SH-SY5Y (cell line): ENCODE data around the gene ZEB2.

Source experiments
- GATA2 ChIP-seq: IDR thresholded peaks from 2 replicates; pipeline ENCODE4 v1.6.1; 2011; ENCODE audit warnings: mild to moderate bottlenecking, low read depth, low read length
- GATA3 ChIP-seq: IDR thresholded peaks from 2 replicates; pipeline ENCODE4 v1.6.1; 2011; ENCODE audit warnings: low read depth, mild to moderate bottlenecking, low read length, moderate library complexity

Gene ZEB2

GRCh38 chr2:144381716-144382115 lies 138.2 kb downstream of the ZEB2 start:
- TF ChIP-seq GATA3, result no peak
- TF ChIP-seq GATA2, result no peak

DNA sequence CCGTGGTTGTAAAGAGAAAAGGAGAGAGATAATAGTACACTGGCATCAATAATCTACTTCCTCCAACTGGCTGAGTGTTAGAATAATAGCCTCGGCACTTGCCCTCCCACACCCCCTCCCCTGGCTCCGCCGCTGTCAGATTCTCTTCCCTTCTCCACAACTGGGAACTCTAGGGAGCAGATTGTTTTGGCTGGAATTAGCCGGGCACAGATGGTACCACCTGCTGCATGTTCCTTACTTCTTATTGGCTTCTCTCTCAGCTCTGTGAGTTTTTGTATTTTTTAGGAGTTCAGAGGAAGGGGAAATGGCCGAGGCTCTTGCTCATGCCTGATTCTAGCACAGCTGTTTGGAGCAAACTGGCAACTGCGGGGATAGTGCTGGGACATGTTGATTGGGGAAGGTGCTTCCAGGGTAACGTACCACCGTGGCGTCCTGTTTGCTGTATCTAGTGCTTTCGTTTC lies 140.0 kb downstream of the ZEB2 start:
- TF ChIP-seq GATA2 (no peak), GATA3 (no peak)

DNA sequence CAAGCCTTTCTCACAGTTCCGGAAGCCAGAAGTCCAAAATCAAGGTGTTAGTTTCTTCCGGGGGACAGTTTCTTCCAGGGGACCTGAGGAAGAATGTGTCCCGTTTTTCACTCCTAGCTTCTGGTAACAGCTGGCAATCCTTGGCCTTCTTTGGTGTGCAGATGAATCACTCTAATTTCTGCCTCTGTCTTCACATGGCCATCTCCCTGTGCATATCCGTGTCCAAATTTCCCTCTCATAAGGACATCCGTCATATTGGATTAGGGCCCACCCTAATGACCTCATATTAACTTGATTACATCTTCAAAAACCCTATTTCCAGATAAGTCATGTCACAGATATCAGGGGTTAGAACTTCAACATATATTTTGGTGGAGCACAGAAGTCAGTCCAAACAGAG lies 141.4 kb downstream of the ZEB2 start:
- no peak for TF ChIP-seq GATA2
- no peak for TF ChIP-seq GATA3

GRCh38 chr2:144377914-144378313 lies 142.0 kb downstream of the ZEB2 start:
- TF ChIP-seq GATA2, result no peak
- TF ChIP-seq GATA3, result no peak

DNA sequence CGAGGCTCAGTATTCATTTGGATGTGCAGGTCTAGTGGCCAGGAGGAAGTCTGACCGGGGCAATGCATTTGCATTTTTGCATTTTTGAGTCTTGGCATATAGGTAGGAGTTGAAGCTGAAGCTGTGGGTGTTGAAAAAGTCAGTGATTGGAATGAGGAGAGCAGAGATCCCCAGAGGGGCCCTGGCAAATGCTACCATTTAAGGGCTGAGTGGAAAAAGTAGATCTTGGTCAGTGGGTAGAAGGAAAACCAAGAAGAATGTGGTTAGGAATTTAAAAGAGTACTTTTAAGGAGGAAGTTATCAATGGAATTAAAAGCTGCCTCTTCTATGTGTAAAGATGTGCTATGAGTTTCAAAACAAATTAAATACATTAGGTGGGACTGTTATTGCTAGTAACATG lies 143.0 kb downstream of the ZEB2 start:
- TF ChIP-seq GATA3 (no peak), GATA2 (no peak)

GRCh38 chr2:144376460-144376859 lies 143.5 kb downstream of the ZEB2 start:
- TF ChIP-seq GATA2 (no peak), GATA3 (no peak)

- TF ChIP-seq GATA2 (no peak), GATA3 (no peak)
Measured at GRCh38 chr2:144374163-144374661, 145.7 kb downstream of the ZEB2 start.

GRCh38 chr2:144372410-144373080 lies 147.4 kb downstream of the ZEB2 start:
- TF ChIP-seq GATA3 (no peak), GATA2 (no peak)

DNA sequence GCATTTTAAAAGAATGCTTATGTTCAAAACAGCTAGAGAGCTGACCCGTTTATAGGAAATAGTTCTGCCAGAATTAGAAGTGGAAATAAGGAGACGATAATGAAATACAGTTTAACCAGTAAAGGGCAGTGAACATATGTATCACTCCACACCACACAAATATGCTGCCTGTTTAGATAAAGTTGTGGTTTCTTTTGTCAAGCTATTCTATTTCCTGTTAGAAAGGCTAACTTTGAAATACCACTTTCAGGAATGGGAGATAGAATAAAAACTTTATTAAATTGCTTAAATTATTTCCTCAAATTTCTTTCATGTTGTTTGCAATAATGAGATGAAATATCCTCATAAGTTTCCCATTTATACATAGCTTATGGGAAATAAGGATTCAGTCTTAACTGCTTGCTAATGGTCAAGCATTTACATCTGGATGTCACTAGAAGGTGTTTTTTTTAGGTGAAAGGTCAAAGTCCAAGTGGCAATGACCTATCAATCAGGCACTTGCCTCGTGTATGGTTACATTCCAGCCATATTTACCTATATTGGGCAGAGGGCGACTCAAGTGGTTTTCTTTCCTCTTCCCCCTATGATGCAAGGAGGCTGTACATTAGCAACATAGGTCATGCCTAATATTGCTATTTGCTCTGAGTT lies 148.9 kb downstream of the ZEB2 start:
- TF ChIP-seq GATA3, result no peak
- no peak for TF ChIP-seq GATA2

GRCh38 chr2:144369416-144369815 lies 150.5 kb downstream of the ZEB2 start:
- TF ChIP-seq GATA3 (no peak), GATA2 (no peak)

DNA sequence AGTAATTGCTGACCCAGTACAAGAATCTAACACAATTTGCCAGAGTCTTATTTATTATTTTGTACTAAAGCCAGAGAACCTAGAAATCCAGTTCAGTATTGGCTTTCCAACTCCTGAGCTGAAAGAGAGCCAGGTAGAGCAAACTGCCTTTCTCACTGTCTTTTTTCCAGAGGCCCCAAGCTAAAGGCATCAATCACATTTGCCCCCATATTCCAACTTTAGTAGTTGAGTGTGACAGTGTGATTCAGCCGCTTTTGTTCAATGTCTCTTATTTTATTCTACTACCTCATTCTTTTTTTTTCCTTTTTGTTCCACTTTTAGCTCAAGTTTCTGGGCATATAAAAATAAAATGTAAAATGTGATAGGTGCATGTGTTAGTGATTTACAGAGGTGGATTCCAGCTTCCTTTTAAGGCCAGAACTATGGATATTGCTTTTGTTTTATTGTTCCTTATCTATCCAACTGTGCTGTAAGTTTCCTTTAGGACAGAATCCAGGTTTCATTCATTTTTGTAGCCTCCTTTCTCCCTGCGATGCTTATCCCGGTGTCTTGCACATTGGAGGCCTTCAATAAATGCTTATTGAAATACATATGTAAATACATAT lies 153.0 kb downstream of the ZEB2 start:
- no peak for TF ChIP-seq GATA3
- TF ChIP-seq GATA2, result no peak

DNA sequence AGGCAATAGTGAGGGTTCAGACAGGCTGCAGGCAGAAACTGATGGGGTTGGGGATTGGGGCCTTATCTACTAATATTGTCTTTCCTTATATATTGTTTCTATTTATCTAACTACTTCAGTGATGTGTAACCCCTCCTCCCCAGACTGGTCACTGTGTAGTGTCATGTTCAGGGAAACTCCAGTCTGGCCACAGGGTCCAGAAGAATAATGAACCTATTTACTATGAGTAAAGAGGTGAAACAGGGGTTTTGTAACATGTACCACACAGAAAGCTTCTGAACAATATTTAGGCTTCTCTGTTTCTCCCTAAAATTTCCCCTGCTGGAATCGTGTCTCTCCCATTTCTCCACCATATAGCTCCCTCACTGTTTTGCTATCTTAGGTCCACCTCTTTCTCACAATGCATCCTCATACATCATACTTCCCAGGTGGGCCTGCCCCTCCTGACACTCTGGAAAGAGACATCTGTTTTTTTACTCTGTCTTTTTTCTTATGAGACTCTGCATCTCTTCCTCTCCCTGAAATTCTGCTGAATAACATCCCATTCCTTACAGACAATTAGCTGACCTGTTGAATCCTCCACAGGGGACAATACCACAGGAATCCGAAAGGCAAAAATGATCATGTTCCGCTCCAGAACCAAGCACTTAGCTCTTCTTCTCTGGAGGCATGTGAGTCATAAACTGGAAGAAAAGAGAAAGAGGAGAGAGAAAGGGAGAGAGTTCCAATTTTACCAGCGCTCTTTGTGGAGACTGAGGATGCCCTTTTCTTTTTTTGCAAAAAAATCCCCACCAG lies 154.8 kb downstream of the ZEB2 start:
- TF ChIP-seq GATA3 (no peak), GATA2 (no peak)

GRCh38 chr2:144362401-144362800 lies 157.5 kb downstream of the ZEB2 start:
- TF ChIP-seq GATA2 (no peak), GATA3 (no peak)

DNA sequence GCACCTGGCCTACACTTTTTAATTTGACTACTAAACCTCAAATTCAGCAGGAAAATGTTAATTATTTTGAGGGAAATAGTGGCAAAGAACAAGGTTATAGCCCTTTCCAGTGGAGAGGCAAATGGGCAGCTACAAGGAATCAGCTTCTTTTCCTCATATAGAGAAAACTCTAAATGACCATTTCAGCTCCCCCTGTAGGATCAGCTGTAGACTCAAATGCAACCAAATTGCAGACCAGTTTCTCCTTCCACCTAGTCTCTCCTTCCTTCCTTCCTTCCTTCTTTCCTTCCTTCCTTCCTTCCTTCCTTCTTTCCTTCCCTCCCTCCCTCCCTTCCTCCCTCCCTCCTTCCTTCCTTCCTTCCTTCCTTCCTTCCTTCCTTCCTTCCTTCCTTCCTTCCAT lies 158.2 kb downstream of the ZEB2 start:
- no peak for TF ChIP-seq GATA3
- no peak for TF ChIP-seq GATA2

- no peak for TF ChIP-seq GATA3
- no peak for TF ChIP-seq GATA2
Measured at GRCh38 chr2:144359684-144360083, 160.2 kb downstream of the ZEB2 start.
